ENCODE results near the gene PLPP1.

Gene PLPP1

DNA sequence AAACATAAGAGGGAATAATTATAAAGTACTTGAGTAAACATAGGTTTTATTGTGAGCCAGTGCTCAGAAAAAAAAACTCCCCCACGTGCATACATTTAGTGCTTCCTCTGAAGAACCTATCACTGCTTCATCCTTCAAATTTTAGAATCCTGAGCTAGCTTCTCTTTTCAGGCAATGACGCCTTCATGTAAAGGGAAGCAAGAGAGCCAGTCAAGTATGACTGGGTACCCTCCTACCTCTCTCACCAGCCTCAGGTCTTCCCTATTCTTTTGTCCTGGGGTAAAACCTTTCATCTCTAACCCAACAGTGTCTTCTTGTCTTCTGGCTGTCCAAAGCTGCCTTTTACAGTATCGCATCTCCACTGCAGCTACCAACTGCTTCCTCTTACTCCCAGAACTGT lies 32.0 kb downstream of the PLPP1 start:
- no peak for DNase-seq

DNA sequence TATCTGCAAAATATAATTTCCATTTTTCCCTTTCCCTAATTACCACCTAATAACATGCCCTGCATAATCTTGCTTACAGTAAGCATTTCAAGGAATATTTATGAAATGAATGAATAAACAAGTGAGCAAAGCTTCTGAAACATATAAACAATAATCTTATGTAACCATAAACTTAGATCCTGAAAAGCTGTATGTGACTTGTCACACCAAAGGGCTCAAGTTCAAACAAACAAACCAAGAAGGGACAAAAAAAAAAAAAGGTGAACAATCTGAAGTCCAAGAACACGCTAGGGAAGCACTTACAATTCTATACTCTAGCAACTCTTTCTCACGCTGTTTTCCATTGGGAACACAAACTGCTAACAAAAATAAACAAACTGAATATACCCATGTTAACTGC lies 36.3 kb downstream of the PLPP1 start:
- DNase-seq: no peak

DNA sequence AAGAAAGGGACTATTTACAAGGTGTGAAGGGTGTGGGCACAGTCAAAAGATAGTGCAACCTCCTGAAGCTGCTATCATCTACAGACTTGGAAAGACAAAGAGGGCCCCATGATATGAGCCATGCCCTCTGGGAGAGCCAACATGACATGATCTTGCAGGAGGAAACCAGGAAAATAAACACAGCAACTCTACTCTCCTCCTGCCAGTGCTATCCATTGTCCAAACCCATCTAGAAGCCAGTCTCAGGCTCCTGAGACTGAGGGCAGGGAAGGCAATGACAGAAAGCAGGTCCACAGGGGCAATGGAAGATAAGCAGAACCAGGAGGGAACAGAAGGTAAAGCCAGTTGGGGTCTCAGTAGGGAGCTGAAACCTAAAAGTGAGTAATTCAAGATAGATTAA lies 37.1 kb downstream of the PLPP1 start:
- DNase-seq: no peak

DNA sequence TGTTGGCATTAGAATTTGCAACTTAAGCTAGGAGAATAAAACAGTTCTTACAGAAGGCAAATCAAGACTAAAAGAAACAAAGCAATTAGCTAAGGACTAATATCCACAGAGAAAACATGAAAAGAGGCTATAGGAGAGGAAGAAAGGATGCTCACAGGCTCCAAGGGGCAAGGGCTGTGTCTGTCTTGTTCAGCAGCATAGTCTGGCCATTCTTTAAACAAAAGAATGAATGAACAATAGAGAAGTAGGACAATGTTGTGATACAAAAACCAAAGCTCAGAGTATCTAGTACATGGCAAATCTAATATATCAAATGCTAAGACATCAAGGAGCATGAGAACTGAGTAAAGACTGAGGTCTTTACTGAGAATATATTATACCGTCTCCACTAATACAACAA lies 39.5 kb downstream of the PLPP1 start:
- no peak for DNase-seq

DNA sequence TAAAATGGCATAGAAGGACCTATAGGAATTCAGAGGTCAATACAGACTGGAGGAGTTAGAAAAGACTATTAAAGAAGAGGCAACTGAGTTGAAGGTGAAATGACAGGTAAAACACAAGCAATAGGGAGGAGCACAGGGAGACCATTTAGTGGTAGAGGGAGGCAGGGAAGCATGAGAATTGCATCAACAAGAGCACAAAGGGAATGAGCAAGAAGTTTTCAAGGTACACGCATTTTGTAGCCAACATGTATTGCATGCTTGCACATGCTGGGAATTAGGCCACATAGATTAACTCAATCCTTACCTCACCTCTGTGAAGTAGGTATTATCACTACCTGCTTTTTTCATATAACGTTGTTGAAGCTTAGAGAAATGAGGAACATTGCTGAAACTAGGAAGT lies 42.3 kb downstream of the PLPP1 start:
- no peak for DNase-seq

DNA sequence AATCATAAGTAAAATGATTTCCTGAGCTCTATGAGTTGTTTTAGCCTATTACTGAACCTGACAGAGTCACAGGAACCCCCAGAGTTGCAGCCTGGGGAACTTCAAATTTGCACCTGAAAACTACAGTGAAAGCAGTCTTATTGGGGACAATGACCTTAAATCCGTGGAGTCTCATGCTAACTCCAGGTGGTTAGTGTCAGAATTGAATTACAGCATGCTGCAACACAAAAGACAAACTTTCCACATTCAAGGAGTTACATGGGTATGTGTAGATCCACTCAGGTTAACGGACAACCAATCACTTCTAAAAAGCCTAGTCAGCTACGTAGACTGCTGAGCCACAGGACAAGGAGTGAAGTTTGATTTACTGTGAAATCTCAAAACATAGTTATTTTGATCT lies 49.7 kb downstream of the PLPP1 start:
- no peak for DNase-seq

DNA sequence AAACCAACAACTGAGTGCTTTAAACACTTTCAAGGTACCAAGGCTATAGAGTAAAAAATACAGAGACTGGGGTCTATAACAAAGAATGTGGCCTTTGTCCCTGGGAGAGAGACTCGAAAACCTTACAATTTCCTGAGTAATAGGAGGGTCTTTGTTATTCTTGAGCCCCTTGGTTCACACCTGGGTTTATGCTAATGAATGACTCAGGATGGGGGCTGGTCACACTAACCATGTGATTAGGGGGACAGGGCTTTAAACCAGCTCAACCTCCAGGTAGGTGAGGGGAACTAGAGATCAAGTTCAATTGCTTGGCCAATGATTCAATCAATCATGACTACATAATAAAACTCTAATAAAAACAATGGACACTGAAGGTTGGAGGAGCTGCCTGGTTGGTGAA lies 50.2 kb downstream of the PLPP1 start:
- no peak for DNase-seq

DNA sequence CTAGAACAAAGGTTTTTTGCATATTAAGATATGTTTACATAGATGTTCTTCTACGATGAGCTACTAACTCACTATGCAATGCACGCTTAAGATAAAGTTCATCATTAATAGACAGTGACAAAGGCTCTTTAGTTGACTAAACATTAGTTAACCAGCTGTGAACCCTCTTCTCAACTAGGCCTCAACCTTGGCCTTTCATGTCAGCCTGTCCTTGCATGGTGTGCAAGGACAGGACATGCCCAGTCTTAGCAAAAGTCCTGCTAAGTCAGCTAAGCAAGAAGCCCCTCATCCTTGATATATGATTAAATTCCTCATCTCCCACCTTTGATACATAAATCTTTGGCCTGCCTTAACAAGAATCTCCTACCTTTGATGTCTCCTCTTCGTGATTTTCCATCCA lies 50.9 kb downstream of the PLPP1 start:
- no peak for DNase-seq

DNA sequence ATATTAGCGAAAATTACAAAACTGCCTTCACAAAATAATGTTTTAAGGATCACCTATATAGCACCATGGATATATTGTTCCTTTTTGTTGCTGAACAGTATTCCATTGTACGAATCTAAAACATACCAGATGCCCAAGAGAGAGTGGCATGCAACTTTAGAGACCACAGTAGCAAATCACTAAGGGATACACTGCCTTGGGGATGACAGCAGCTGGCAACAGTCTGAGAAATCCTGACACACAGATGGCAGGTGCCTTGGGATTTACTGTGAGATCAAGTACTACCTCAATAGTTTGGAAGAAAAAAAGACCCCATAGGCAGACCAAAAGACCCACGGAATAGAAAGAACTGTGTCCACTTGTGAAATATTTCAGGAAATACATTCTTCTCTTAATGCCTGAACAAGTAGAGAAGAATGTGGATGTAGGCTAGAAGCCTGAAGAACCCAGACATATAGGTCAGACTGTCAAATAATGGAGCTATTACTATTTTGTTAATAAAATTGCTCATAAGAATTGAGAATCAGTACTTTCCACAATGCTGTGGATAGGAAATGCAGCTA lies 53.4 kb downstream of the PLPP1 start:
- no peak for DNase-seq

DNA sequence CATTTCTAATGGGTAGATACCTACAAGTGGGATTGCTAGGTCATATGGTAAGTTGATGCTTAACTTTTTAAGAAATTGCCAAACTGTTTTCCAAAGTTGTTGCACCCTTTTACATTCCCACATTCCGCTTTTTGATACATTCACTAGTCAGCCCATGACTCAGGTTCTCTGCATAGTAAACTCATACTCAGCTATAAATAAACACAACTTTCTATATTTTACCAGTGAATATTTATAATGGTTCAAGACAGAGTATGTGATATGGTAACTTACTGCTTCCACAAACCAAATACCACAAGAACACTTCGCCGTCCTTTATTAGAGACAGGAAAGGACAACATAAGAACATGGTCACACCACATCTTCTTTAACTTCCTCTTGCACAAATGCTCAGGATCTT lies 54.0 kb downstream of the PLPP1 start:
- DNase-seq: no peak

DNA sequence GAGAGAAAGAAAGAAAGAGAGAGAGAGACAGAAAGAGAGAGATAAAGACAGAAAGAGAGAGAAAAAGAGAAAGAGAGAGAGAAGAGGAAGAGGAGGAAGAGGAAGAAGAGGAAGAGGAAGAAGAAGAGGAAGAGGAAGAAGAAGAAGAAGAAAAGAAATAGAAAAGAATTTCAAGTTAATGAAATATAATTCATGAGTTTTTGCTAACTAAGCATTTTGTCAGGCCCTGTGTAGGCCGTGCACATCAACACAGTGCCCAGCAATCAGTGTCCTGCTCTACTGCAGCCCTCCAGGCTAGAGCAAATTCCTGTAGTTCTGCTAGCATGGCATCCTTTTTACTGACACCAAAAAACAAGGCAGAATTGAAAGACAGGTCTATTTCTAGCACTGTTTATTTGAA lies 62.1 kb downstream of the PLPP1 start:
- no peak for DNase-seq

DNA sequence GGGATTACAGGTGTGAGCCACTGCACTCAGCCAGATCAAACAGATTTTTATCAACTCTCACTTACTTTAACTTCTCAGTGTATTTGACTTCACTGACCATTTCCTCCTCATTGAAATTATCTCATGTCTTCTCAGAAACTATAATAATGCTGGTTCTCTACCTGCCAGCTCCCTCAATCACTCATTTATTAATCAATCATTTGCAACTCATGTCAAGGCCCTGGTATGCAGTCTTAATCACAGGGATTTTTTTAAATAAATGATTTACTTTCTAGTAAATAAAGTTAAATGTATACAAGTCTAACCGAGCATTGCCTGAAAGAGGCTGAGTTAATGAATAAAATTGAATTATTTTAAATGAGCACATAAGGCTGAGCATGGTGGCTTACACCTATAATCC lies 63.3 kb downstream of the PLPP1 start:
- DNase-seq: no peak

DNA sequence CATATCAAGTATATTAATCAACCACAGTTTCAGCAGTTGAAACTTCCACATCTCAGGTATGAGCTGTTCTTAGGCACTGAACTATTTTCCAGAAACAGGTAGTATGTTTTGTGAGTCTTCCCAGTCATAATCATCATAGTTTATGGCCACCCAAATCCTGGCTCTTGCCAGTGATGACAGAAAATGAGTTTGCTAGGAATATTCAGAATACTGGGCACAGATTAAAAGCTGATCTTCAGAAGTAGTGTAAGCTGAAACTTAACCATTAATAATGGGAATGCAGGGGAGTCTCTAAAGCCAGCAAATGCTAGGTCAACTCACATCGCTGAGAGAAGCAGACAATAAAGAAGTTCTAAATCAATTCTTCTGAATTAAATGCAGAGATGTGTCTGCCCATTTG lies 64.5 kb downstream of the PLPP1 start:
- DNase-seq: no peak

DNA sequence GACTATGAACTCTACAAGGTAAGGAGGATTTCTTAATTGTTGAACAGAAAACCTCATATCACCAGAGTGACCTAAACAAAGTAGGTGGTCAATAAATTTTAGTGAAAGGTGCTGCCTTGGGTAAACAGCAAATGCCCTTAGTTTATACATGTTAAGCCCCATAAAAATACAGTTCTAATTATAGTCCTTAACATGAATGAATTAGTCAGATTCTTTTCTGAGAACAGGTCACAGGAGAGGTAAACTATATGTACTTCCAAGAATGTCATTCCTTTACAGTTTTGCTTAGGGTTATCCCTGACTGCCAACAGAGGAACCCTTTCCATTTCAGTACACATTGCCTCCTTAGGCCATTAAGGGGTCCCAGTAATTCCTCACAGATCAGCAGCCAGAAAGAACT lies 64.9 kb downstream of the PLPP1 start:
- DNase-seq: no peak

DNA sequence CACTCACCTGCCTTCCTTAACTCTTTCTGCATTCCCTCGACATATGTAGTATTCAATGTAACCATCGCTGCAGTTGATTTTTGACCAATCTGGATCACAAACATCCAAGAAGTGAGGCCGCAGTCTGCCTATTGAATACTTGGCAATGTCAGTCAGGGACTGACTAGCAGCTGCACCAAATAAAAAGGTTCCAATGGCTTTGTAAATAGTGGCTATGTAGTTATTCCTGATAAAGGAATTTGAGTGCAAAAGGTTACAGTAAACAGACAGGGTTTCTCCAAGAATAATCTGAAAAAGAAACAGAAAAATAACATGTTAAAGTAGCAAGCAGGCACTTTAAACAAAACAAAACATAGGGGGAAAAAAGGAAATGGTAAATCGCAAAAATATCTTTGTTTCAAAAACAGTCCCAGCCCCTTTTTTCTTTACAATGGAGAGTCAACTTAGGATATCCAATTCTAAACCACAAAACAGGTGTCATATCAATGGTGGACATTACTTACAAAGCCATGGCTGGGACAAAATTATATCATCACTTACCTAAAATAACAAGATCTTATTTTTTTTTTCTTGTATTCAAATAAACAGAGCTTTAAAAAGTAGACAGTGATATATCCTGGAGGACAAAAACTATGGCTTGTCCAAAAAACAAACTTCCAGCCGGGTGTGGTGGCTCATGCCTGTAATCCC lies 66.8 kb downstream of the PLPP1 start:
- no peak for DNase-seq

DNA sequence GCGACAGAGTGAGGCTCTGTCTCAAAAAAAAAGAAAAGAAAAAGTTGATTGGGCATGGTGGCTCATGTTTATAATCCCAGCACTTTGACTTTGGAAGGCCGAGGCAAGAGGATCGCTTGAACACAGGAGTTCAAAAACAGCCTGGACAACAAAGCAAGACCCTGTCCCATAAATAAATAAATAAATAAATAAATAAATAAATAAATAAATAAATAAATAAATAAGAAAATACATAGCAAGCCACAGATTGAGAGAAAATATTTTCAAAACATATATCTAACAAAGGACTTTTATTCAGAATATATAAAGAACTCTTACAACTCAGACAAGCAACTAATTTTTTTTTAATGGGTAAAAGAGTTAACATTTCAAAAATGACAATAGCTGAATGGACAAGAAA lies 71.2 kb downstream of the PLPP1 start:
- no peak for DNase-seq

DNA sequence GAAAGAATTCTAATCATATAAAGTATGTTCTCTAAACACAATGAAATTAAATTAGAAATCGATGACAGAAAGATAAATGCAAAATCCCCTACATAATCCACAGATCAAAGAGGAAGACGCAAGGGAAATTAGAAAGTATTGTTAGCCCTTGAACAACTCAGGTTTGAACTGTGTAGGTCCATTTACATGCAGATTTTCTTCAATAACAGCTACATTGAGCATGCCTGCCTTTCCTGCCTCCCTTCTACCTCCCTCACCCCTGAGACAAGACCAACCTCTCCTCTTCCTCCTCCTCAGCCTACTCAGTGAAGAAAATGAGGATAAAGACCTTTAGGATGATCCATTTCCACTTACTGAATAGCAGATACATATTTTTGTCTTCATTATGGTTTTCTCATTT lies 75.2 kb downstream of the PLPP1 start:
- no peak for DNase-seq

DNA sequence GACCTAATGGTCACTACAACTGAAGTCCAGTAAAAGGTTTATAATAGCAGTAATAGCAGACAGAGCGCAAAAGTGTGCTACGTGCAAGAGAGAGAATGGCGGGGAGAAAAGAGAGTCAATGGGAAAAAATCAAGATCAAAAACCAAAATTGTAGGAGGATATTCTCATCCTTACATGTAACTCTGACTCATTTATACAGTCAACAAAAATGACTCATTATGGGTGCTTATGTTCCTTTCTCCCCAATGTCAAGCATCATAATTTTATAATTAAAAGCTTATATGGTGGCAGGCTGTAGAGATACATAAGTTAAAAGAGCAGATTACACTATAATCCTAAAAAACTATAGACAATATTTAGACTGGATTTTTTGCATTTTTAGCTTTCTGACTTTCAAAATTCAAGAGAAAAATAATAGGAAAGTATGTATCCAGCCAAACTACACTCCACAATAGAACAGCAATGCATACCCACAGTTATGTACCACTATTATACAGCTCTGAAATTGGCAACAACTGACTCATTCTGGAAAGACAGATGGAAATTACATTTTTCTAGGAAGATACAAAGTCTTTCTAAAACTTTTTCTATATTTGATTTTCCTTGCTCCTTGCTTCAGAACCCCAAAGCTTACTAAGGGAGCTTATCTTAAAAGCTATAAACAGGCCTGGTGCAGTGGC lies 78.4 kb downstream of the PLPP1 start:
- DNase-seq: no peak

DNA sequence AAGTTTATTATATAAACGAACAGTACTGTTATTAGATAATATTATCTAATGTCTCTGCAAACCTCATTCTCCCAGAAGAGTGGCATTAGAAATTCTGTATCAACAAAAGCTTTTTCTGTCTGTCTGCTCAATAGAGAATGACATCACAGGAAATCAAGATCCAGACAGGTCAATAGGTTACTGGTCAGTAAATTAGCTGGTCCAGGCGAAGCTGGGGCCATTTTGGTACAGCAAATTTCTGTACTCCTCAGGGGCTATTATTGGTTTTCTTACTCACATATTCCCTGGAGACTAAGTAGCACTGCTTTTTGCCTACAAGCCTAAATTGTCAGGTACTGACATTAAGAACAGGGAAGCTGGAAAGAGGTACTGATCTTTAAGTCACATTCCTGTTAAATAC lies 80.5 kb downstream of the PLPP1 start:
- DNase-seq: no peak

DNA sequence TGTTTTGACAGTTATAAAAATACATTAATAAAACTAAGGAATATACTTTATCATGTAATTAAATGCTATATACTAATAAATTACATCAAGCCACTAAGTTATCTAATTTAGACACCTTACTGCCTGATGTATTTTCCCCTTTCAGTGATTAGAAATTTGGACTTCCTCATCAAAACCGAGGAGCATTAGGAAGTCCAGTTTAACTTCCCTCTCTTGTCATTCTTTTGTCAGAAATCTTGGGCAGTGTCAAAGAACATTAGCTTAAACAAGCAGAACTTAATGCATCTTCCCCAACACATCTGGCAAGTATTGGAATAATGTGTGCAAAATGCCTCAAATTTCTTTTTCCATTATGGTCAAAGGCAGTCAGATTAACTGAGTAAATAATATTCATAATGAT lies 81.6 kb downstream of the PLPP1 start:
- DNase-seq: no peak

DNA sequence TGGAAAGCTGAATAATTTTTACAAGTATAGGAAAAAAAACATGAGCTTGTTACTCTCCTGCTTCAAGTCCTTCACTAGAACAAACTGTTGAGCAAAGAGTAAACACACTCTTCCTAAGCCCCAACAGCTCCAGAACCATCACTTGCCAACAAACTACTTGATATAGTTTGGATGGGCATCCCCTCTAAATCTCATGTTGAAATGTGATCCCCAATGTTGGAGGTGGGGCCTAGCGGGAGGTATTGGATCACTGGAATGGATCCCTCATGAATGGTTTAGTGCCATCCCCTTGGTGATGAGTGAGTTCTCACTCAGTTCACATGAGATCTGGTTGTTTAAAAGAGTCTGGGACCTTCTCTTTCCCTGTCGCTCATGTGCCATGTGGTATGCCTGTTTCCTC lies 82.8 kb downstream of the PLPP1 start:
- no peak for DNase-seq

DNA sequence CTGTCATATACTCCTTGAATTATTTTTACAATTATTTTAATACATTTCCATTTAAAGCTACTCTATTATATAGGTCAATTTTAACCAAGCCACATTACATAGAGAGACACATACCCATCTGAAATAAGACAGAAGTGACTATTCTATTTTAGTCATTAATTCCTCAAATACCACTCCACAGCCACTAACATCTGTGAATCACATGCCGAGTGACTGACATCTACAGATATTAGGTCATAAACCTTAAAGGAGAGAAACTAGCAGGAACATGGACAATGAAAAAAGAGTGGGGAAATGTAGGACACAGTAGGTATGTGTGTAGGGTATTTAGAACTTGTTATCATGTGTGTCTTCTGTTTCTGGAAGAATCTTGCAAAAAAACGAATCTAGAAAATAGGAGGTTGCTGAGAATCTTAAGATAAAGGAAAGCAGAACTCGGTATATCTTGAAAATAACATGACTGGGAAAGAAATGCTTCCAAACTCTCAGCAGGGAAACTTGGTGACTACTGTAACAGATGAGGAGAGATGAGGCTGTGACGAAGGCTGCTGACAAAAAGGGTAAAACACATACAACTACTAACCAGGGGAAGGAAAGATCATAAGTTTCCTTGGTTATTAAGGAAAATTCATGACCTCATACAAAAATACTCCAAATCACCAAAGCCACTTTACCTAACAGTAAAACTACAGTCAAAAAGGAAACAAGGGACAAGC lies 84.6 kb downstream of the PLPP1 start:
- DNase-seq: no peak

DNA sequence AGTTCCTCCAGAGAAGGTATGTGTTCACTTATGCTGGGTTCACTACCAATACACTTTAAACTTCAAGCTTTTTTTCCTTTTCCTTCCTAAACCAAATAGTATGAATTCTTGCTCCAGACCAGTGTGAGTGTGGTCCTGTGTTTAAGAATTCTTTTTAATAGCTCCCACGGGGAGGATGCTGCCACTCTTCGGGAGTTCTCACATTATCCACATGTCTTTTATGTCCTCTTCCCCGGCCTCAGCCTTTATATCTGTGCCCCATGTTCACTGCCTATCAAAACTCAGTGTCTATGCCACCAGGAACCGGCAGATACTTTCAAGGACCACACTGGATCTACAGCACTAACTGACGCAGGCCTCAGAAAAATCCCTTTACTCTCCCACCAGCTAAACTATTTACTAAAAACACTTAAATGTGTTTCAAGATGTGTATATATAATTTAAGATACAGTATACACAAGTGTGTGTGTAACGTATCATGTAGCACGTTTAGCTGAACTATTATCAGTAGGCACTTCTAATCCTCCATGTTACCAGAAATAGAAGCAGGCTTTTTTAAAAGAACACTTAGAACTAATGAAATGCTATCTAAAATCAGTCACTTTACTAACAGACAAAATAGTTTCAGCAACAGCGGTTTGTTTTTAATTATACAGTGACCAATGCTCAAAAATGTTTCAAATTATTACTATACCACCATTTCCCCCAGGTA lies 88.0 kb downstream of the PLPP1 start:
- DNase-seq: no peak

DNA sequence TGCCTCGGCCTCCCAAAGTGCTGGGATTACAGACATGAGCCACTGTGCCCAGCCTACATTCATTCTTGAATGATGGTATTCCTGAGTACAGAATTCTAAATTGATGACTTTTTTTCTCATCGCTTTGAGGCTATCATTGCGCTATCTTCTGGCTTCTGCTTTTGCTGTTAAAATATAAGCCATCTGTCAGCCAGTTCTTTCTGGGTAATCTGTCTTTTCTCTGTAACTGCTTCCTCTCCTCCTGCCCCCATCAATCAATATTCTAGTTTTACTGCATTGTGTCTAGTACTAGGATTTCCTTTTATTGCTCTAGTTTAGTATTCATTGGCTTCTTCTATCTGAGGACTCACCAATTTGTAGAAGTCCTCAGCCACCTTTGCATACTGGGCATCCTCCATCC lies 89.0 kb downstream of the PLPP1 start:
- no peak for DNase-seq
